OCI-LY7 (cell line): Measurements from ENCODE around the gene DVL2. TPM values are rescaled to one million over a fixed set of nuclear protein-coding genes. Genes with fewer than 3 reads are reported as not detected.

Source experiments
- BruUV-seq: library from RNA; stranded (reverse); fragments of 400-500 nt; replicated peaks from 2 replicates; lab custom pipeline; 2021; lab: Mats Ljungman, UMichigan
- CTCF ChIA-PET: fragments of 300-600 bp; sonication (Branson Sonifier 250); formaldehyde crosslinking; loops from one replicate; lab custom pipeline; 2022; ENCODE audit warnings: antibody characterized with exemption; ENCODE audit not compliant: unreplicated experiment; lab: Charles Lee
- POLR2A ChIA-PET: fragments of 300-600 bp; sonication (Branson Sonifier 250); formaldehyde crosslinking; loops from one replicate; lab custom pipeline; 2022; ENCODE audit warnings: antibody characterized with exemption; lab: Charles Lee
- DNase-seq: peaks from one replicate; pipeline ENCODE4 v3.0.0-alpha.2; 2015; ENCODE audit warnings: low spot score
- H2AFZ ChIP-seq: fragments of 200-600 bp; sonication (generic), shearing (Covaris generic); 2 replicates; pipeline ENCODE4 v1.6.1; 2014; ENCODE audit warnings: mild to moderate bottlenecking, antibody characterized with exemption, low read length, moderate library complexity
- H3K27ac ChIP-seq: fragments of 200-600 bp; sonication (generic); 2 replicates; pipeline ENCODE4 v1.5.1; 2014; ENCODE audit warnings: mixed run types, low read depth, mild to moderate bottlenecking, moderate library complexity, low read length, inconsistent platforms; ENCODE audit not compliant: poor library complexity, severe bottlenecking
- H3K36me3 ChIP-seq: fragments of 200-600 bp; sonication (generic); 2 replicates; pipeline ENCODE4 v1.6.1; 2014; ENCODE audit warnings: mild to moderate bottlenecking, antibody characterized with exemption, low read length, moderate library complexity, mixed read lengths; ENCODE audit not compliant: insufficient read depth
- H3K4me1 ChIP-seq: fragments of 200-600 bp; sonication (generic); 2 replicates; pipeline ENCODE4 v1.5.1; 2014; ENCODE audit warnings: mild to moderate bottlenecking, low read length; ENCODE audit not compliant: insufficient read depth, poor library complexity, severe bottlenecking
- H3K4me2 ChIP-seq: fragments of 200-600 bp; sonication (generic); 2 replicates; pipeline ENCODE4 v1.6.1; 2014; ENCODE audit warnings: mild to moderate bottlenecking, low read length
- H3K4me3 ChIP-seq: fragments of 200-600 bp; sonication (generic); 2 replicates; pipeline ENCODE4 v1.5.1; 2014; ENCODE audit warnings: mild to moderate bottlenecking, low read depth, low read length; ENCODE audit not compliant: poor library complexity, severe bottlenecking
- H3K79me2 ChIP-seq: fragments of 200-600 bp; sonication (generic); 2 replicates; pipeline ENCODE4 v1.6.1; 2016; ENCODE audit warnings: low read depth, mild to moderate bottlenecking, low read length, moderate library complexity, mixed read lengths; ENCODE audit not compliant: insufficient read depth
- H3K9me2 ChIP-seq: fragments of 200-600 bp; sonication (generic); 2 replicates; pipeline ENCODE4 v1.6.1; 2016; ENCODE audit warnings: mild to moderate bottlenecking, low read length, mixed read lengths; ENCODE audit not compliant: insufficient read depth
- H3K9me3 ChIP-seq: fragments of 200-600 bp; sonication (generic); 2 replicates; pipeline ENCODE4 v1.6.1; 2014; ENCODE audit warnings: mild to moderate bottlenecking, mixed run types, low read length, mixed read lengths
- H4K20me1 ChIP-seq: fragments of 200-600 bp; sonication (generic); 2 replicates; pipeline ENCODE4 v1.6.1; 2014; ENCODE audit warnings: mild to moderate bottlenecking, antibody characterized with exemption, low read length, moderate library complexity, mixed read lengths; ENCODE audit not compliant: insufficient read depth
- EZH2phosphoT487 ChIP-seq: fragments of 200-600 bp; sonication (generic); IDR thresholded peaks from 2 replicates; pipeline ENCODE4 v1.6.1; 2018; ENCODE audit warnings: low read depth, borderline replicate concordance, mild to moderate bottlenecking, mixed run types, antibody characterized with exemption, low read length, moderate library complexity, mixed read lengths
- intact Hi-C: fragments of 100-400 bp; cut with micrococcal nuclease; formaldehyde crosslinking; loops from one replicate; pipeline ENCODE4 v1.10.0; 2022; ENCODE audit not compliant: unreplicated experiment
- total RNA-seq, 2 experiments: library from RNA; depleted of rRNA in 1 of 2; stranded (reverse); fragments of >200 nt in 1 of 2; shearing (Covaris generic) in 1 of 2; gene quantifications; 2 replicates each; pipeline ENCODE4 v1.2.3, GENCODE V29; 2014 to 2022
- TF ChIP-seq, protein P1 (sequence below): fragments of 200-600 bp; sonication (generic); conservative IDR thresholded peaks from 2 replicates; pipeline ENCODE4 v1.5.1; 2014; ENCODE audit warnings: mild to moderate bottlenecking, antibody characterized with exemption, low read length, moderate library complexity, mixed read lengths

The DVL2 gene
- total RNA-seq, 2 experiments from 2014 or later, result 98.8 to 99.9 TPM

DNA sequence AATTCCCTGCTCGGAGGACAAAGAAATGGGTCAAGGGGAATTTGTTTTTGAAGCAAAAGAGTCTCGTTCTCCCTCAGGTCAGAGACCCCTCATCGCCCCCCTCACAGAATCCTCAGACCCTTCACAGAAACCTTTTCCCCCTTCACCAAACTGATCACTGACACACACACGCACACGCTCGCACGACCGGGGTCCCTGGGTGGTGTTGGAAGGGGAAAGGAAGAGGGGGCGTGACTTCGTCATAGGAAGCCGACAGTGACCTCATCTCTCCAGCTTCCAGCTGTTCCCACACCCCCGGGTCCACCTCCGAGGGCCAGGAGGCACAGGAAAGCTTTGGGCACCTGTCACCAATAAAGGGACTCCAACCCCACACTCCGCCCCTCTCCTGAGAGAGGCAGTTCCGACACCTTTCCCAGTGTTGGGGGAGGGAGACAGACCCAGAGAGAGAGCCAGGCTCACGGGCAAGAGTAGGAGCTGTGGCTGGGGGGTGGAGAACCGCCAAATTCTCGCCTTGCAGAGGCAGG is 56.3 kb downstream of the DVL2 start:
- BruUV-seq, result no TSS peak
- peak overlapping the region; percentile 41 for H3K4me2 ChIP-seq
- H3K9me3 ChIP-seq, result peaks cover 8% of the 10 kb centered on the region
- no peaks in the 10 kb centered on the region for H3K36me3 ChIP-seq
- peak overlapping the region; percentile 20; the same call in 1 of the 2 replicates for H2AFZ ChIP-seq
- TF ChIP-seq, protein P1, sequence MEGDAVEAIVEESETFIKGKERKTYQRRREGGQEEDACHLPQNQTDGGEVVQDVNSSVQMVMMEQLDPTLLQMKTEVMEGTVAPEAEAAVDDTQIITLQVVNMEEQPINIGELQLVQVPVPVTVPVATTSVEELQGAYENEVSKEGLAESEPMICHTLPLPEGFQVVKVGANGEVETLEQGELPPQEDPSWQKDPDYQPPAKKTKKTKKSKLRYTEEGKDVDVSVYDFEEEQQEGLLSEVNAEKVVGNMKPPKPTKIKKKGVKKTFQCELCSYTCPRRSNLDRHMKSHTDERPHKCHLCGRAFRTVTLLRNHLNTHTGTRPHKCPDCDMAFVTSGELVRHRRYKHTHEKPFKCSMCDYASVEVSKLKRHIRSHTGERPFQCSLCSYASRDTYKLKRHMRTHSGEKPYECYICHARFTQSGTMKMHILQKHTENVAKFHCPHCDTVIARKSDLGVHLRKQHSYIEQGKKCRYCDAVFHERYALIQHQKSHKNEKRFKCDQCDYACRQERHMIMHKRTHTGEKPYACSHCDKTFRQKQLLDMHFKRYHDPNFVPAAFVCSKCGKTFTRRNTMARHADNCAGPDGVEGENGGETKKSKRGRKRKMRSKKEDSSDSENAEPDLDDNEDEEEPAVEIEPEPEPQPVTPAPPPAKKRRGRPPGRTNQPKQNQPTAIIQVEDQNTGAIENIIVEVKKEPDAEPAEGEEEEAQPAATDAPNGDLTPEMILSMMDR, result no peak
- TF ChIP-seq EZH2phosphoT487, result no peak
- DNase-seq, result no peak
- no peak overlapping the region for H3K27ac ChIP-seq
- H4K20me1 ChIP-seq, result no peaks in the 10 kb centered on the region
- H3K79me2 ChIP-seq, result no peaks in the 10 kb centered on the region
- POLR2A ChIA-PET, result interaction anchor here (0.6 kb wide), 1 partner anchor 327 kb away, joined by 3 read pairs; no protein-coding TSS in a partner anchor
- H3K4me3 ChIP-seq, result peak overlapping the region; percentile 21
- intact Hi-C loops, result no loop called here
- H3K9me2 ChIP-seq, result no peaks in the 10 kb centered on the region
- peaks cover 10% of the 10 kb centered on the region for H3K4me1 ChIP-seq
- CTCF ChIA-PET, result interaction anchor here (0.5 to 1.1 kb wide), 3 partner anchors 53 to 167 kb away, joined by 3 to 5 read pairs (median 4); no protein-coding TSS in a partner anchor

DNA sequence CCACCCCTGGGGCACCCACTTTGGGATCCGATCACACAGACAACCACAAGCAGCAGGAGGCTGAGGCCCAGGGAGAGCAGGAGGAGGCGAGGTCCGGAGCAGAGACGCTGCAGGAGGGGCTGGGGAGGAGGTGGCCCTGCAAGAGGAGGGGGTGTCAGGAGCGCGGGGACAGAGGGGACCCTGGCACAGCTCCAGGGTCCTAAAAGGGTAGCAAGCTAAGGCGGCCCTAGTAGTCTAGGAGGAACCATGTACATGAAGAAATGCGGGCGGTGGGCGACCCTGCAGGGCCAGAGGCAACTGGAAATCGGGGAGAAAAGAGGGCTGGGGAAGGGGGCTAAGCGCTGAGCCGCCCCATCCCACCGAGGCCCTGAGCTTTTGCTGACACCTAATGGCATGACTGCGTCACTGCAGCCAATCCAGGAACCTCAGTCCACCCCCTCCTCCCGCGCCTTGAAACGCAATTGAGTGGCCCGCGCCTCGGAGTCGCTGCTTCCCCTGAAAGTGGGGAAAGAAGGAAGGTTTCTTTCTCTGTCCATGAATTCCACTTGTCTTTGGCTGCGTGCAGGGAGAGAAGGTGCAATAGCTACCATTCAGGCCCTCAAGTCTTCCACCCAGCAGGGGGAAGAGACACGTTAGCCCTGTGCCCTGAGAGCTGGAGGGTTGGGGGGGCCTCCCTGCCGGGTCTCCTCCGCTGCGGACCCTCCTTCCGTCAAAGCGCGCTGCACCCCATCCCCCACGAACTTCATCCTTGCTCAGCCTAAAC is 56.9 kb downstream of the DVL2 start:
- peaks cover 8% of the 10 kb centered on the region for H3K9me3 ChIP-seq
- H3K4me1 ChIP-seq, result peaks cover 10% of the 10 kb centered on the region
- no peaks in the 10 kb centered on the region for H3K79me2 ChIP-seq
- no peak for TF ChIP-seq EZH2phosphoT487
- TF ChIP-seq, protein P1, result peak; percentile 85
- peak overlapping the region; percentile 20; the same call in 1 of the 2 replicates for H2AFZ ChIP-seq
- CTCF ChIA-PET, result interaction anchor here (0.5 to 1.1 kb wide), 2 partner anchors 52 to 132 kb away, joined by 3 to 4 read pairs; no protein-coding TSS in a partner anchor
- peak overlapping the region; percentile 21 for H3K4me3 ChIP-seq
- H3K27ac ChIP-seq, result no peak overlapping the region
- H3K4me2 ChIP-seq, result peak overlapping the region; percentile 41
- peak; percentile 69 for DNase-seq
- H4K20me1 ChIP-seq, result no peaks in the 10 kb centered on the region
- POLR2A ChIA-PET, result no interaction called here
- intact Hi-C loops, result no loop called here
- no TSS peak for BruUV-seq
- no peaks in the 10 kb centered on the region for H3K36me3 ChIP-seq
- no peaks in the 10 kb centered on the region for H3K9me2 ChIP-seq

DNA sequence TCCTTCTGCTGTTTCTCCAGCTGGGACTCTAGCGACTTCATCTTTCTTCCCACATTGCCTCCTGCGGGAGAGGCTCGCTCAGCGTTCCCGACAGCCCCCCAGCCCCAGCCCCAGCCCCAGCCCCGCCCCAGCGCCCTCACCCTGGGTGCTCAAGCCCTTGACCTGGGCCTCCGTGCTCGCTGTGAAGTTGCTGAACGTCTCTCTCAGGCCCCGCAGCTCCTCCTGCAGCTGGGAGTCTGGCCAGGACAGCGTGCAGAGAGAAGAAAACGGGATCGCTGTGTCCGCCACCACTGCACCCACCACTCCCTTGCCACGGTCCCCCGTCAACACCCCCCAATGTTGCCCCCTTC is 57.5 kb downstream of the DVL2 start:
- POLR2A ChIA-PET, result no interaction called here

More for the DNA sequence above, 57.5 kb downstream of the DVL2 start:
- no peak overlapping the region for H3K27ac ChIP-seq
- no peaks in the 10 kb centered on the region for H4K20me1 ChIP-seq
- no peak overlapping the region for H3K4me3 ChIP-seq
- no peaks in the 10 kb centered on the region for H3K79me2 ChIP-seq
- intact Hi-C loops, result no loop called here
- DNase-seq, result no peak
- no peaks in the 10 kb centered on the region for H3K36me3 ChIP-seq
- TF ChIP-seq, protein P1, result no peak
- H3K9me2 ChIP-seq, result no peaks in the 10 kb centered on the region
- no TSS peak for BruUV-seq
- peaks cover 10% of the 10 kb centered on the region for H3K4me1 ChIP-seq
- no peak overlapping the region for H2AFZ ChIP-seq
- peaks cover 8% of the 10 kb centered on the region for H3K9me3 ChIP-seq
- CTCF ChIA-PET, result no interaction called here
- H3K4me2 ChIP-seq, result no peak overlapping the region
